Gastrocnemius medialis (tissue), 4 donors: Measurements from ENCODE around the gene PPP1R12A. TPM values are rescaled to one million over a fixed set of nuclear protein-coding genes. Genes with fewer than 3 reads are reported as not detected.
"Not testable (repeated sequence)": the region's sequence is repeated elsewhere in the genome, so short reads cannot be mapped to it uniquely, and the experiment has no call there.

Source experiments
- ATAC-seq, 2 donors: fragments of 150-250 bp; one replicate each; pipeline ENCODE4 v1.9.1; 2016
- DNase-seq, 2 donors: peaks; one replicate each; pipeline ENCODE4 v3.0.0-alpha.2; 2019
- H3K27ac ChIP-seq, 4 donors: fragments of 200-600 bp; sonication (generic); 1 replicate in 1 of 4; 2 replicates in 3 of 4; pipeline ENCODE4 v1.5.1; 2016 to 2018; ENCODE audit warnings: mild to moderate bottlenecking in 2 of 4, moderate library complexity in 1 of 4
- H3K27me3 ChIP-seq, 3 donors: fragments of 200-600 bp; sonication (generic) in 2 of 3; 1 replicate in 1 of 3; 2 replicates in 2 of 3; pipeline versions ENCODE4 v1.5.1 to v1.6.0; 2016 to 2019; ENCODE audit warnings: mild to moderate bottlenecking in 1 of 3, moderate library complexity in 1 of 3
- H3K36me3 ChIP-seq, 2 donors: fragments of 200-600 bp; sonication (generic) in 1 of 2; one replicate each; pipeline ENCODE4 v1.5.1; 2017 to 2018
- H3K4me1 ChIP-seq, 2 donors: fragments of 200-600 bp; sonication (generic) in 1 of 2; one replicate each; pipeline ENCODE4 v1.5.1; 2016 to 2017; ENCODE audit warnings: mild to moderate bottlenecking in 2 of 2
- H3K4me3 ChIP-seq, 4 donors: fragments of 200-600 bp; sonication (generic) in 3 of 4; 1 replicate in 1 of 4; 2 replicates in 3 of 4; pipeline ENCODE4 v1.5.1; 2016 to 2019; ENCODE audit warnings: mild to moderate bottlenecking in 2 of 4
- H3K9me3 ChIP-seq, 3 donors: fragments of 200-600 bp; sonication (generic) in 2 of 3; 1 replicate in 1 of 3; 2 replicates in 2 of 3; pipeline ENCODE4 v1.5.1; 2016 to 2019
- POLR2A ChIP-seq, 2 donors: fragments of 450-650 bp; IDR thresholded peaks; one replicate each; pipeline ENCODE4 v1.6.1; 2017; ENCODE audit warnings: antibody characterized with exemption in 2 of 2, mild to moderate bottlenecking in 2 of 2, moderate library complexity in 2 of 2
- in situ Hi-C, 4 donors: fragments of 200-750 bp; cut with MboI; loops; one replicate each; pipeline versions ENCODE4 v1.15.0 to v1.8.0; 2017; ENCODE audit warnings: low sequenced_read_pairs in 4 of 4
- intact Hi-C: fragments of 100-400 bp; cut with DNase I; formaldehyde crosslinking; loops from one replicate; pipeline ENCODE4 v1.15.1; 2023; ENCODE audit warnings: low total_unique reads
- total RNA-seq, 4 donors: library from RNA; depleted of rRNA; stranded (reverse); fragments of >200 nt; gene quantifications; one replicate each; pipeline versions ENCODE4 v1.1.0 to v1.2.3, GENCODE V29; 2016
- TF ChIP-seq, protein P1 (sequence below), 5 experiments: fragments of 450-650 bp in 3 of 5; fragments of 200-600 bp in 2 of 5; sonication (generic) in 2 of 5; IDR thresholded peaks in 4 of 5; conservative IDR thresholded peaks in 1 of 5; 1 replicate in 4 of 5; 2 replicates in 1 of 5; pipeline ENCODE4 v1.5.1; 2016 to 2019; ENCODE audit warnings: antibody characterized with exemption in 5 of 5, mild to moderate bottlenecking in 3 of 5, moderate library complexity in 3 of 5

The PPP1R12A gene
- total RNA-seq, 4 donors from 2014 or later, result 38.0 to 65.7 (median 47.2) TPM

DNA sequence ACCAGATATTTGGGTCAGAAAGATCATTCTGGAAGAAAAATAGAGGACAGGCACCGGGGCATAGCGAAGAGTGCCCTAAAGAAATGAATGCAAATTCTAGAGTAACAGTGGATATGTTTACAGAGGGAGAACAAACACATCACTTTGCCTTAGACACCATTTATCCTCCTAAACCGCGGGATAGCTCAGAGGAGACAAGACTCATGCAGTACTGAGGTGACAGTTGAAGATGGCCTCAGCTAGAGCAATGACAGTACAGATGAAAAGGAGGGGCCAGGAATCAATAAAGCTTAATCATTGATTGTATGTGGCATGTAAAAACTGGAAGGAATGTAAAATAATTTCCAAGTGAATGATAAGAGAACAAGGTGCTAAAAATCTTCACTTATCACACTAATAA, 10.5 kb upstream of the PPP1R12A start:
- Histone ChIP-seq H3K4me1 (no peaks in the 10 kb centered on the region), H3K27ac (no peak overlapping the region), H3K9me3 (no peaks in the 10 kb centered on the region), H3K27me3 (no peaks in the 10 kb centered on the region), H3K4me3 (no peak overlapping the region), H3K36me3 (no peaks in the 10 kb centered on the region)
- no peak for DNase-seq
- ATAC-seq, result no peak
- TF ChIP-seq, protein P1, sequence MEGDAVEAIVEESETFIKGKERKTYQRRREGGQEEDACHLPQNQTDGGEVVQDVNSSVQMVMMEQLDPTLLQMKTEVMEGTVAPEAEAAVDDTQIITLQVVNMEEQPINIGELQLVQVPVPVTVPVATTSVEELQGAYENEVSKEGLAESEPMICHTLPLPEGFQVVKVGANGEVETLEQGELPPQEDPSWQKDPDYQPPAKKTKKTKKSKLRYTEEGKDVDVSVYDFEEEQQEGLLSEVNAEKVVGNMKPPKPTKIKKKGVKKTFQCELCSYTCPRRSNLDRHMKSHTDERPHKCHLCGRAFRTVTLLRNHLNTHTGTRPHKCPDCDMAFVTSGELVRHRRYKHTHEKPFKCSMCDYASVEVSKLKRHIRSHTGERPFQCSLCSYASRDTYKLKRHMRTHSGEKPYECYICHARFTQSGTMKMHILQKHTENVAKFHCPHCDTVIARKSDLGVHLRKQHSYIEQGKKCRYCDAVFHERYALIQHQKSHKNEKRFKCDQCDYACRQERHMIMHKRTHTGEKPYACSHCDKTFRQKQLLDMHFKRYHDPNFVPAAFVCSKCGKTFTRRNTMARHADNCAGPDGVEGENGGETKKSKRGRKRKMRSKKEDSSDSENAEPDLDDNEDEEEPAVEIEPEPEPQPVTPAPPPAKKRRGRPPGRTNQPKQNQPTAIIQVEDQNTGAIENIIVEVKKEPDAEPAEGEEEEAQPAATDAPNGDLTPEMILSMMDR (IDR thresholded peaks at IDR 0.05 in 4 of 5, conservative IDR thresholded peaks at IDR 0.05 in 1 of 5), result no peak
- no peak for TF ChIP-seq POLR2A (IDR thresholded peaks at IDR 0.05)
- in situ Hi-C loops, result no loop called here
- intact Hi-C loops, result no loop called here

DNA sequence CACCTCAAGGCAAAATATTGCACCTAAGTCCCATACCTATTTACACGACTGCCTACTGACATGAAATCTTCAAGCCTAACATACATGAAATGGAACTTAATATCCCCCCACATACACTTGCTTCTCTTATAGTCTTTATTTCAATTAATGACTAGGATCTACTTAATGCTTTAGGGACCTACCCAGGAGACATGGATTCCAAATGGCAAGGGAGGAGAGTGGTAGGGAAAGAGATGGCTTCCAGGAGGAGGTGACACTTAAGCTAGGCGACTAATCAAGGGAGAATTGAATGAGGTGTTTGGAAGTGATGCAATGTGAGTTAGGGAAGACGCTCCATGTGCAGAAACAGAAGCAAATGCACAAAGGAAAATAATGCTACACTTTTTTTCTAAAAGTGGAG, 9.7 kb upstream of the PPP1R12A start:
- Histone ChIP-seq H3K27ac (no peak overlapping the region), H3K9me3 (no peaks in the 10 kb centered on the region), H3K4me3 (no peak overlapping the region), H3K4me1 (no peaks in the 10 kb centered on the region), H3K27me3 (no peaks in the 10 kb centered on the region), H3K36me3 (no peaks in the 10 kb centered on the region)
- in situ Hi-C loops, result no loop called here
- TF ChIP-seq POLR2A (IDR thresholded peaks at IDR 0.05), result no peak
- TF ChIP-seq, protein P1 (IDR thresholded peaks at IDR 0.05 in 4 of 5, conservative IDR thresholded peaks at IDR 0.05 in 1 of 5), result no peak
- ATAC-seq (no peak), DNase-seq (no peak)
- intact Hi-C loops, result no loop called here

DNA sequence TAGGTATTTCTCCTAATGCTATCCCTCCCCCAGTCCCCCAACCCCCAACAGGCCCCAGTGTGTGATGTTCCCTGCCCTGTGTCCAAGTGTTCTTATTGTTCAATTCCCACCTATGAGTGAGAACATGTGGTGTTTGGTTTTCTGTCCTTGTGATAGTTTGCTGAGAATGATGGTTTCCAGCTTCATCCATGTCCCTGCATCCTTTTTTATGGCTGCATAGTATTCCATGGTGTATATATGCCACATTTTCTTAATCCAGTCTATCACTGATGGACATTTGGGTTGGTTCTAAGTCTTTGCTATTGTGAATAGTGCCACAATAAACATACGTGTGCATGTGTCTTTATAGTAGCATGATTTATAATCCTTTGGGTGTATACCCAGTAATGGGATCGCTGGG, 7.9 kb upstream of the PPP1R12A start:
- H3K27me3 ChIP-seq, in situ Hi-C loops, DNase-seq, intact Hi-C loops, H3K36me3 ChIP-seq, ATAC-seq, H3K4me1 ChIP-seq, H3K27ac ChIP-seq, H3K4me3 ChIP-seq, H3K9me3 ChIP-seq: not testable (repeated sequence)

GRCh38 chr12:79939728-79940310, 4.9 kb upstream of the PPP1R12A start:
- Histone ChIP-seq H3K27me3 (no peaks in the 10 kb centered on the region), H3K27ac (no peak overlapping the region), H3K4me1 (peaks cover 12 to 14% of the 10 kb centered on the region in 2 donors), H3K4me3 (no peak overlapping the region), H3K36me3 (no peaks in the 10 kb centered on the region), H3K9me3 (no peaks in the 10 kb centered on the region)
- DNase-seq (no peak), ATAC-seq (no peak)
- in situ Hi-C loops (no loop called here), intact Hi-C loops (loop anchor here (10.0 kb wide), 1 partner anchor 1145 kb away; no protein-coding TSS in a partner anchor)
- no peak for TF ChIP-seq POLR2A (IDR thresholded peaks at IDR 0.05)
- TF ChIP-seq, protein P1 (IDR thresholded peaks at IDR 0.05 in 4 of 5, conservative IDR thresholded peaks at IDR 0.05 in 1 of 5), result no peak

DNA sequence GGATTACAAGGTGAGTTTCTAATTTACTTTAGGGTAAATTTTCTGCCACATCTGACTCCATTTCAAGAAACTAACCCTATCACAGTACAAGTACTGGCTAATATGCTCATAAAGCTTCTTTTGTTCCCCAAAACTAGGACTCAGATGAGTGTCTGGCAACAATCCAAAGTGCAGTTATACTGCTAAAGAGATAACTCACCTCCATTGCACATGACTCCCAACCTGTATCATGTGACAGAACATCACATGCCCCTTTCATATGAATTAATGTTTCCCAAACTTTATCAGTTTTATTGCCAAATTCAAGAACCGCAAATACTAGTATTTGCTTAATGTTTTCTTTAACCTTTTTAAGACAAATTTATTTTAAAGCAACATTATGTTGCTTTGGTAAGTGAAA, 3.9 kb upstream of the PPP1R12A start:
- Histone ChIP-seq H3K4me3 (no peak overlapping the region), H3K4me1 (peaks cover 12 to 14% of the 10 kb centered on the region in 2 donors), H3K9me3 (no peaks in the 10 kb centered on the region), H3K36me3 (no peaks in the 10 kb centered on the region), H3K27me3 (no peaks in the 10 kb centered on the region), H3K27ac (no peak overlapping the region)
- ATAC-seq, result no peak
- no peak for DNase-seq
- no peak for TF ChIP-seq POLR2A (IDR thresholded peaks at IDR 0.05)
- TF ChIP-seq, protein P1 (IDR thresholded peaks at IDR 0.05 in 4 of 5, conservative IDR thresholded peaks at IDR 0.05 in 1 of 5), result no peak
- intact Hi-C loops, result loop anchor here (10.0 kb wide), 1 partner anchor 1146 kb away; no protein-coding TSS in a partner anchor
- in situ Hi-C loops, result no loop called here
